Measurements from ENCODE around the gene DLK2. TPM values are rescaled to one million over a fixed set of nuclear protein-coding genes. Genes with fewer than 3 reads are reported as not detected.

DLK2 gene
- total RNA-seq, 2 experiments from 2014 or later = 0.19 to 0.36 TPM

- Histone ChIP-seq H3K27ac (ENCODE audit: low read depth in 1 of 2, low read length in 2 of 2) (no peak overlapping the region), H3K36me3 (ENCODE audit: insufficient read depth, low read length) (peaks cover 16% of the 10 kb centered on the region), H3K27me3 (ENCODE audit: control insufficient read depth in 1 of 2, insufficient read depth in 2 of 2, low read length in 2 of 2) (no peaks in the 10 kb centered on the region), H3K9me3 (ENCODE audit: control insufficient read depth in 1 of 2, insufficient read depth in 1 of 2, low read length in 2 of 2) (no peaks in the 10 kb centered on the region), H3K4me1 (ENCODE audit: insufficient read depth, low read length) (peaks cover 33% of the 10 kb centered on the region), H3K4me3 (ENCODE audit: low read length) (no peak overlapping the region)
- Mint-ChIP-seq H3K27ac (peak overlapping the region; percentile 55), H3K9me3 (no peaks in the 10 kb centered on the region), H3K4me3 (no peak overlapping the region), H3K27me3 (no peaks in the 10 kb centered on the region), H3K36me3 (ENCODE audit: low read depth) (peaks cover 26% of the 10 kb centered on the region), H3K4me1 (ENCODE audit: low read depth) (peaks cover 40% of the 10 kb centered on the region)
- ChIA-PET POLR2A (no interaction called here), CTCF (interaction anchor here (2.4 kb wide), 1 partner anchor 15 kb away, joined by 6 read pairs; no protein-coding TSS in a partner anchor)
- no peak for TF ChIP-seq CTCF (IDR thresholded peaks at IDR 0.05)
- no peak for ATAC-seq (ENCODE audit: poor library complexity)
- DNase-seq = no peak
- intact Hi-C loops (cut with DNase I, micrococcal nuclease) = no loop called here
Measured at GRCh38 chr6:43491750-43492661, 36.7 kb upstream of the DLK2 start.

GRCh38 chr6:43490523-43490939 is 35.2 kb upstream of the DLK2 start:
- Histone ChIP-seq H3K4me3 (ENCODE audit: low read length) (no peak overlapping the region), H3K36me3 (ENCODE audit: insufficient read depth, low read length) (peaks cover 22% of the 10 kb centered on the region), H3K4me1 (ENCODE audit: insufficient read depth, low read length) (peaks cover 29% of the 10 kb centered on the region), H3K27me3 (ENCODE audit: control insufficient read depth in 1 of 2, insufficient read depth in 2 of 2, low read length in 2 of 2) (no peaks in the 10 kb centered on the region), H3K9me3 (ENCODE audit: control insufficient read depth in 1 of 2, insufficient read depth in 1 of 2, low read length in 2 of 2) (no peaks in the 10 kb centered on the region), H3K27ac (ENCODE audit: low read depth in 1 of 2, low read length in 2 of 2) (no peak overlapping the region)
- H3K4me3 Mint-ChIP-seq = no peak overlapping the region
- peaks cover 34% of the 10 kb centered on the region for H3K4me1 Mint-ChIP-seq (ENCODE audit: low read depth)
- intact Hi-C loops (cut with DNase I, micrococcal nuclease) = no loop called here
- no peaks in the 10 kb centered on the region for H3K9me3 Mint-ChIP-seq
- no peak for TF ChIP-seq CTCF (IDR thresholded peaks at IDR 0.05)
- DNase-seq (no peak), ATAC-seq (ENCODE audit: poor library complexity) (no peak)
- CTCF ChIA-PET = interaction anchor here (1.2 kb wide), 1 partner anchor 16 kb away, joined by 3 read pairs; no protein-coding TSS in a partner anchor
- H3K27ac Mint-ChIP-seq = no peak overlapping the region
- H3K36me3 Mint-ChIP-seq (ENCODE audit: low read depth) = peaks cover 26% of the 10 kb centered on the region
- no peaks in the 10 kb centered on the region for H3K27me3 Mint-ChIP-seq
- POLR2A ChIA-PET = interaction anchor here (0.9 kb wide), 1 partner anchor 13 kb away, joined by 3 read pairs; the partner anchor contains the start of gene TJAP1

GRCh38 chr6:43489277-43490072 is 34.1 kb upstream of the DLK2 start:
- Histone ChIP-seq H3K9me3 (ENCODE audit: control insufficient read depth in 1 of 2, insufficient read depth in 1 of 2, low read length in 2 of 2) (no peaks in the 10 kb centered on the region), H3K4me3 (ENCODE audit: low read length) (no peak overlapping the region), H3K4me1 (ENCODE audit: insufficient read depth, low read length) (peaks cover 19% of the 10 kb centered on the region), H3K36me3 (ENCODE audit: insufficient read depth, low read length) (peaks cover 23% of the 10 kb centered on the region), H3K27ac (ENCODE audit: low read depth in 1 of 2, low read length in 2 of 2) (no peak overlapping the region), H3K27me3 (ENCODE audit: control insufficient read depth in 1 of 2, insufficient read depth in 2 of 2, low read length in 2 of 2) (no peaks in the 10 kb centered on the region)
- CTCF ChIA-PET = interaction anchor here (1.2 kb wide), 1 partner anchor 17 kb away, joined by 3 read pairs; no protein-coding TSS in a partner anchor
- no peak for ATAC-seq (ENCODE audit: poor library complexity)
- POLR2A ChIA-PET = no interaction called here
- Mint-ChIP-seq H3K36me3 (ENCODE audit: low read depth) (peaks cover 28% of the 10 kb centered on the region), H3K4me1 (ENCODE audit: low read depth) (peaks cover 26% of the 10 kb centered on the region), H3K27ac (no peak overlapping the region), H3K4me3 (no peak overlapping the region), H3K27me3 (no peaks in the 10 kb centered on the region), H3K9me3 (no peaks in the 10 kb centered on the region)
- intact Hi-C loops (cut with DNase I, micrococcal nuclease) = no loop called here
- no peak for DNase-seq
- no peak for TF ChIP-seq CTCF (IDR thresholded peaks at IDR 0.05)
